ENCODE data around the gene NAPSA.
A peak's percentile ranks its signal among the peaks of the same experiment; 100 is the strongest.

The NAPSA gene

DNA sequence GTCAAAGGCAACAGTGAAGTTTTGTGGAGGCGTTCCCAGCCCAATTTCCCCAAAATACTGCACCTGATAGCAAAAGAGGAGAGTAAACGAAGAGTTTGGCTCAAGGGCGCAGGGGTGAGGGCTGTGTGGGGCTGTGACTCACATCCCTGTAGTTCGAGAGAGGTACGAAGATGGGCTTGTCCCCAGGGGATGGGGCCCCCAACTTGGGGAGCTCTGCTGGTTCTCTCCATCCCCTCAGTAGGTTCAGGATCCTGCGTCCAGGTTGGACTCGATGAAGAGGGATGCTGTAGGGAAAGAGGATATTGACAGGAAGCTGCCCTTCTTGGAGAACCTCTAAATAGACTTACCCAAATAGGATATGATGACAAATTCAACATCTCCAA, 3.4 kb downstream of the NAPSA start:
- H3K9me3 ChIP-seq (ENCODE audit: control insufficient read depth, insufficient read depth, low read length): peaks cover 3% of the 10 kb centered on the region; the same call in 1 of the 2 replicates
- no peaks in the 10 kb centered on the region for H4K20me1 ChIP-seq (ENCODE audit: control insufficient read depth, insufficient read depth, low read depth, low read length)
- no peaks in the 10 kb centered on the region for H3K27me3 ChIP-seq (ENCODE audit: control insufficient read depth, low read length)
- peaks cover 19% of the 10 kb centered on the region for H3K79me2 ChIP-seq (ENCODE audit: control insufficient read depth, low read length)
- H3K9me2 ChIP-seq (replicated peaks; ENCODE audit: control insufficient read depth, low read length): no peaks in the 10 kb centered on the region
- no peak overlapping the region for H3K4me3 ChIP-seq (ENCODE audit: low read length)
- no peak overlapping the region for H3K4me2 ChIP-seq (ENCODE audit: low read length)
- no peak overlapping the region for H3K27ac ChIP-seq (ENCODE audit: low read depth, low read length)
- H3K36me3 ChIP-seq (ENCODE audit: control insufficient read depth, low read length): peaks cover 12% of the 10 kb centered on the region; the same call in 1 of the 2 replicates
- H3K4me1 ChIP-seq (ENCODE audit: control insufficient read depth, low read length): peaks cover 87% of the 10 kb centered on the region
- peaks cover 16% of the 10 kb centered on the region for H3F3A ChIP-seq (ENCODE audit: control insufficient read depth, insufficient read depth)
- TF ChIP-seq, protein P1, sequence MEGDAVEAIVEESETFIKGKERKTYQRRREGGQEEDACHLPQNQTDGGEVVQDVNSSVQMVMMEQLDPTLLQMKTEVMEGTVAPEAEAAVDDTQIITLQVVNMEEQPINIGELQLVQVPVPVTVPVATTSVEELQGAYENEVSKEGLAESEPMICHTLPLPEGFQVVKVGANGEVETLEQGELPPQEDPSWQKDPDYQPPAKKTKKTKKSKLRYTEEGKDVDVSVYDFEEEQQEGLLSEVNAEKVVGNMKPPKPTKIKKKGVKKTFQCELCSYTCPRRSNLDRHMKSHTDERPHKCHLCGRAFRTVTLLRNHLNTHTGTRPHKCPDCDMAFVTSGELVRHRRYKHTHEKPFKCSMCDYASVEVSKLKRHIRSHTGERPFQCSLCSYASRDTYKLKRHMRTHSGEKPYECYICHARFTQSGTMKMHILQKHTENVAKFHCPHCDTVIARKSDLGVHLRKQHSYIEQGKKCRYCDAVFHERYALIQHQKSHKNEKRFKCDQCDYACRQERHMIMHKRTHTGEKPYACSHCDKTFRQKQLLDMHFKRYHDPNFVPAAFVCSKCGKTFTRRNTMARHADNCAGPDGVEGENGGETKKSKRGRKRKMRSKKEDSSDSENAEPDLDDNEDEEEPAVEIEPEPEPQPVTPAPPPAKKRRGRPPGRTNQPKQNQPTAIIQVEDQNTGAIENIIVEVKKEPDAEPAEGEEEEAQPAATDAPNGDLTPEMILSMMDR (IDR thresholded peaks at IDR 0.05; ENCODE audit: low read depth, low read length, poor library complexity, severe bottlenecking): no peak
- no peak for TF ChIP-seq EZH2phosphoT487 (IDR thresholded peaks at IDR 0.05; ENCODE audit: borderline replicate concordance, low read length)

DNA sequence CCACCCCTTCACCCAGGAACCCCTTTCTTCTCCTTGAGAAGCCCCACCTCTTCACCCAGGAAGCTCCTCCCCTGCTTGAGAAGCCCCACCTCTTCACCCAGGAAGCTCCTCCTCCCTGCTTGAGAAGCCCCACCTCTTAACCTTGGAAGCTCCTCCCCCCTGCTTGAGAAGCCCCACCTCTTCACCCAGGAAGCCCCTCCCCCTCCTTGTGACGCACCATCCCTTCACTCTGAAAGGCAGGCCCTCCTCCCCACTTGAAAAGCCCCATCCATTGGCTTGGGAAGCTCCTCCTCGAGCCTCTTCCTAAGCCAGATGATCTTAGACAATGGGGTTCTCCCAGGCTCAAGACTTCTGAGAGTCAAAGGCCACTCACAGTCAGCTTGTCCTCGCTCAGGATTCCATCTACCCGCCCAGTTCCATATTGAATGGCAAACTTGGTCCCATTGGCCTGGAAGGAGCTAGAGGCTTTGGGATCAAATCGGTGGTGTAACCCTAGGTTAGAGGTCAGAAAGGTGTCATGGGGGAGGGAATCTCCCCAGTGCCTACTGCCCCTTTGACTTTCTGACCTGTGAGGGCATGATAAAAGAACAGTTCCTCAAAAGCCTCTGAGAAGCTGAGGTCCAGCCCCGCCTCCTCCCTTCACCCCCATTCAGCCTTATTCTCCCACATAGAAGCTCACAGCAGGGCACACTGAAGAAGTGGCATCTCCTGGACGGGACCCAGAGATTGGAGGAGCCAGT, 4.0 kb downstream of the NAPSA start:
- Histone ChIP-seq H4K20me1 (ENCODE audit: control insufficient read depth, insufficient read depth, low read depth, low read length) (no peaks in the 10 kb centered on the region), H3K9me2 (replicated peaks; ENCODE audit: control insufficient read depth, low read length) (no peaks in the 10 kb centered on the region), H3K79me2 (ENCODE audit: control insufficient read depth, low read length) (peaks cover 19% of the 10 kb centered on the region), H3K27me3 (ENCODE audit: control insufficient read depth, low read length) (no peaks in the 10 kb centered on the region), H3K9me3 (ENCODE audit: control insufficient read depth, insufficient read depth, low read length) (peaks cover 3% of the 10 kb centered on the region; the same call in 1 of the 2 replicates), H3K4me2 (ENCODE audit: low read length) (peak overlapping the region; percentile 37), H3K27ac (ENCODE audit: low read depth, low read length) (no peak overlapping the region), H3F3A (ENCODE audit: control insufficient read depth, insufficient read depth) (peaks cover 16% of the 10 kb centered on the region), H3K36me3 (ENCODE audit: control insufficient read depth, low read length) (peaks cover 12% of the 10 kb centered on the region; the same call in 1 of the 2 replicates), H3K4me1 (ENCODE audit: control insufficient read depth, low read length) (peaks cover 90% of the 10 kb centered on the region), H3K4me3 (ENCODE audit: low read length) (0 out of 2 replicates have a peak overlapping the region, but pooled peaks have one; percentile 16)
- TF ChIP-seq, protein P1 (IDR thresholded peaks at IDR 0.05; ENCODE audit: low read depth, low read length, poor library complexity, severe bottlenecking): no peak
- no peak for TF ChIP-seq EZH2phosphoT487 (IDR thresholded peaks at IDR 0.05; ENCODE audit: borderline replicate concordance, low read length)

DNA sequence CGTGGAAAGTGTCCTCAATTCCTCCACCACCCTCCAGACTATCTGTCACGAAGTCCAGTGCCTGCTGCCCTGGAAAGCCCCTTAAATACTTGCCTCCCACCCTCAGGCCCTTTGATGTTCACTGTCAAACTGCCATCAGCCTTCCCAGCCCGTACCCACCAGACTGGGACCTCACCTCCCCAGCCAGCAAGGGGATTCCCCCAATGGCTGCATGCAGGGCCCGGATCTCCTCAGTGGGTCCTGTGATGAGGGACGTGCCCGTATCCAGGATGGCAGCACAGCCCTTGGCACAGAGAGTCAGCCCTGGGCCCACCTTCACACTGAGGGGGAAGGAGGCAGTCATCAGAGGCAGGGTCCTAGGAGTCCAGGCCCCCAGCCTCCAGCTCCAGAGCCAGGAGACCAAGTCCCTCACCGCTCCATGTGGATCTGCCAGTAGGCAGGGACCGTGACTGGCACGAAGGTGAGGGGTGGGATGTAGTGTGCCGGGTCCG, 6.1 kb downstream of the NAPSA start:
- H3K4me2 ChIP-seq (ENCODE audit: low read length): peak overlapping the region; percentile 99
- no peak overlapping the region for H3K27ac ChIP-seq (ENCODE audit: low read depth, low read length)
- TF ChIP-seq, protein P1 (IDR thresholded peaks at IDR 0.05; ENCODE audit: low read depth, low read length, poor library complexity, severe bottlenecking): no peak
- no peak for TF ChIP-seq EZH2phosphoT487 (IDR thresholded peaks at IDR 0.05; ENCODE audit: borderline replicate concordance, low read length)
- peaks cover 3% of the 10 kb centered on the region; the same call in 1 of the 2 replicates for H3K9me3 ChIP-seq (ENCODE audit: control insufficient read depth, insufficient read depth, low read length)
- no peaks in the 10 kb centered on the region for H3K9me2 ChIP-seq (replicated peaks; ENCODE audit: control insufficient read depth, low read length)
- peaks cover 19% of the 10 kb centered on the region for H3K79me2 ChIP-seq (ENCODE audit: control insufficient read depth, low read length)
- H3K4me3 ChIP-seq (ENCODE audit: low read length): peak overlapping the region; percentile 91
- H4K20me1 ChIP-seq (ENCODE audit: control insufficient read depth, insufficient read depth, low read depth, low read length): no peaks in the 10 kb centered on the region
- no peaks in the 10 kb centered on the region for H3K27me3 ChIP-seq (ENCODE audit: control insufficient read depth, low read length)
- peaks cover 7% of the 10 kb centered on the region for H3F3A ChIP-seq (ENCODE audit: control insufficient read depth, insufficient read depth)
- H3K36me3 ChIP-seq (ENCODE audit: control insufficient read depth, low read length): peaks cover 12% of the 10 kb centered on the region; the same call in 1 of the 2 replicates
- peaks cover 72% of the 10 kb centered on the region for H3K4me1 ChIP-seq (ENCODE audit: control insufficient read depth, low read length)

All from DOHH2 (cell line).